Upper lobe of right lung (tissue), 1 donor: ENCODE results near the gene XIST. TPM values are rescaled to one million over a fixed set of nuclear protein-coding genes. Genes with fewer than 3 reads are reported as not detected.

Experiments used
- ATAC-seq: fragments of 200-7000 bp; cut with Tn5 transposase; one replicate; pipeline ENCODE4 v1.9.1; 2020; ENCODE audit warnings: mild to moderate bottlenecking, moderate library complexity
- DNase-seq: peaks from one replicate; pipeline ENCODE4 v3.0.0-alpha.2; 2020
- H3K27ac ChIP-seq: fragments of 200-600 bp; one replicate; pipeline ENCODE4 v1.8.0; 2022
- H3K27me3 ChIP-seq: fragments of 200-600 bp; one replicate; pipeline ENCODE4 v1.8.0; 2022; ENCODE audit warnings: mild to moderate bottlenecking
- H3K36me3 ChIP-seq: fragments of 200-600 bp; one replicate; pipeline ENCODE4 v1.8.0; 2022
- H3K4me1 ChIP-seq: fragments of 200-600 bp; one replicate; pipeline ENCODE4 v1.8.0; 2022
- H3K4me3 ChIP-seq: fragments of 200-600 bp; one replicate; pipeline ENCODE4 v1.8.0; 2022; ENCODE audit warnings: mild to moderate bottlenecking
- H3K9me3 ChIP-seq: fragments of 200-600 bp; one replicate; pipeline ENCODE4 v1.8.0; 2022
- CTCF ChIP-seq: fragments of 200-600 bp; IDR thresholded peaks from one replicate; pipeline ENCODE4 v1.8.0; 2022; ENCODE audit warnings: antibody characterized with exemption
- intact Hi-C: fragments of 100-400 bp; cut with DNase I; formaldehyde crosslinking; loops from one replicate; pipeline ENCODE4 v1.11.0; 2022
- total RNA-seq: library from RNA; stranded (reverse); fragmentation: NEBNext Ultra II Directional; extraction: Animal tissue kit (Norgen Biotek cat#: 25700); gene quantifications from one replicate; pipeline ENCODE4 v1.2.1, GENCODE V29; 2021
- donor health status: DM: no; HTN: yes; CAD: no; lungs with severe emphysema.

The XIST gene
- total RNA-seq, 1 donor from 2014 or later = 0.12 TPM

- H3K27me3 ChIP-seq = no peaks in the 10 kb centered on the region
- H3K4me3 ChIP-seq = no peak overlapping the region
- intact Hi-C loops = no loop called here
- DNase-seq (no peak), ATAC-seq (no peak)
- H3K27ac ChIP-seq = no peak overlapping the region
- H3K9me3 ChIP-seq = no peaks in the 10 kb centered on the region
- no peak for TF ChIP-seq CTCF
- no peaks in the 10 kb centered on the region for H3K4me1 ChIP-seq
- H3K36me3 ChIP-seq = no peaks in the 10 kb centered on the region
Observed at GRCh38 chrX:73836956-73837477, 15.5 kb downstream of the XIST start.

- Histone ChIP-seq H3K27ac (no peak overlapping the region), H3K9me3 (no peaks in the 10 kb centered on the region), H3K4me1 (no peaks in the 10 kb centered on the region), H3K4me3 (no peak overlapping the region), H3K36me3 (no peaks in the 10 kb centered on the region), H3K27me3 (no peaks in the 10 kb centered on the region)
- DNase-seq (no peak), ATAC-seq (no peak)
- no peak for TF ChIP-seq CTCF
- intact Hi-C loops = no loop called here
Observed at GRCh38 chrX:73834219-73834618, 18.3 kb downstream of the XIST start.

- H3K4me1 ChIP-seq = no peaks in the 10 kb centered on the region
Observed at GRCh38 chrX:73832319-73832718, 20.2 kb downstream of the XIST start.

GRCh38 chrX:73831500-73831899 is 21.0 kb downstream of the XIST start:
- Histone ChIP-seq H3K27me3 (no peaks in the 10 kb centered on the region), H3K4me1 (no peaks in the 10 kb centered on the region), H3K27ac (no peak overlapping the region), H3K4me3 (no peak overlapping the region), H3K9me3 (no peaks in the 10 kb centered on the region), H3K36me3 (no peaks in the 10 kb centered on the region)
- no peak for ATAC-seq
- no peak for DNase-seq
- intact Hi-C loops = no loop called here
- TF ChIP-seq CTCF = no peak

More at GRCh38 chrX:73832319-73832718, 20.2 kb downstream of the XIST start:
- H3K27ac ChIP-seq = no peak overlapping the region
- H3K4me3 ChIP-seq = no peak overlapping the region
- H3K27me3 ChIP-seq = no peaks in the 10 kb centered on the region
- ATAC-seq (no peak), DNase-seq (no peak)
- H3K36me3 ChIP-seq = no peaks in the 10 kb centered on the region
- intact Hi-C loops = no loop called here
- H3K9me3 ChIP-seq = no peaks in the 10 kb centered on the region
- TF ChIP-seq CTCF = no peak

GRCh38 chrX:73830489-73831414 is 21.8 kb downstream of the XIST start:
- no peak for TF ChIP-seq CTCF
- Histone ChIP-seq H3K4me1 (no peaks in the 10 kb centered on the region), H3K4me3 (no peak overlapping the region), H3K36me3 (no peaks in the 10 kb centered on the region), H3K27ac (no peak overlapping the region), H3K9me3 (no peaks in the 10 kb centered on the region), H3K27me3 (no peaks in the 10 kb centered on the region)
- intact Hi-C loops = no loop called here
- DNase-seq (no peak), ATAC-seq (no peak)
